Endothelial cell of umbilical vein (primary cell): ENCODE results near the gene MYH15.

Experiments
- CTCF ChIP-seq, 2 donors: IDR thresholded peaks; 1 replicate in 1 of 2; 2 replicates in 1 of 2; pipeline ENCODE4 v1.5.1; 2011; ENCODE audit warnings: low read length in 2 of 2, mild to moderate bottlenecking in 2 of 2, moderate library complexity in 2 of 2, control low read depth in 1 of 2, inconsistent platforms in 1 of 2, low read depth in 1 of 2; ENCODE audit not compliant: insufficient read depth in 1 of 2; ENCODE audit errors: extremely low read depth in 1 of 2
- EZH2 ChIP-seq: IDR thresholded peaks from 2 replicates; pipeline ENCODE4 v1.6.1; 2012; ENCODE audit warnings: borderline replicate concordance, low read depth, mild to moderate bottlenecking, moderate library complexity, low read length, inconsistent platforms; ENCODE audit not compliant: severe bottlenecking
- MAX ChIP-seq: IDR thresholded peaks from 2 replicates; pipeline ENCODE4 v1.6.1; 2011; ENCODE audit not compliant: insufficient read depth, insufficient read length

GRCh38 chr3:108554229-108554628, 43.8 kb upstream of the MYH15 start:
- TF ChIP-seq MAX (no peak), EZH2 (no peak), CTCF (IDR thresholded peaks at IDR 0.05; ENCODE audit: extremely low read depth in 1 of 2, insufficient read depth in 1 of 2, low read depth in 1 of 2, low read length in 2 of 2) (no peak)
